B cell (primary cell): ENCODE results near the gene SHANK2. TPM values are rescaled to one million over a fixed set of nuclear protein-coding genes. Genes with fewer than 3 reads are reported as not detected.

Source experiments
- ATAC-seq: fragments of 200-7000 bp; cut with Tn5 transposase; one replicate; pipeline ENCODE4 v1.10.0; 2021; ENCODE audit warnings: low read depth, mild to moderate bottlenecking, moderate number of reproducible peaks, moderate library complexity
- CTCF ChIA-PET: fragments of 350-600 bp; sonication (Branson Sonifier 250); formaldehyde crosslinking; loops from one replicate; lab custom pipeline; 2021; ENCODE audit warnings: antibody characterized with exemption, inconsistent platforms; lab: Charles Lee
- POLR2A ChIA-PET: fragments of 350-600 bp; sonication (Branson Sonifier 250); formaldehyde crosslinking; loops from one replicate; lab custom pipeline; 2021; ENCODE audit warnings: antibody characterized with exemption; lab: Charles Lee
- DNase-seq: peaks from one replicate; pipeline ENCODE4 v3.0.0; 2013
- H2AFZ ChIP-seq: 2 replicates; pipeline ENCODE4 v1.6.1; 2012; ENCODE audit warnings: mild to moderate bottlenecking, low read depth, low read length; ENCODE audit not compliant: insufficient read depth, poor library complexity, severe bottlenecking
- H3K27ac ChIP-seq, 2 donors: 1 replicate in 1 of 2; 2 replicates in 1 of 2; pipeline ENCODE4 v1.5.1; 2012 to 2013; ENCODE audit warnings: low read length in 2 of 2, mild to moderate bottlenecking in 2 of 2, moderate library complexity in 1 of 2
- H3K27me3 ChIP-seq, 4 experiments: fragments of 200-600 bp in 1 of 4; sonication (generic) in 1 of 4; replicated peaks in 1 of 4; 1 replicate in 2 of 4; 2 replicates in 2 of 4; pipeline versions ENCODE4 v1.6.1 to v1.7.0; 2013 to 2016; ENCODE audit warnings: low read length in 3 of 4, mild to moderate bottlenecking in 2 of 4, mixed read lengths in 1 of 4, moderate library complexity in 1 of 4; ENCODE audit not compliant: insufficient read depth in 4 of 4, control insufficient read depth in 3 of 4; ENCODE audit errors: control extremely low read depth in 1 of 4
- H3K36me3 ChIP-seq, 2 experiments: replicated peaks in 1 of 2; 1 replicate in 1 of 2; 2 replicates in 1 of 2; pipeline versions ENCODE4 v1.6.1 to v1.7.1; 2013; ENCODE audit warnings: low read length in 1 of 2; ENCODE audit not compliant: insufficient read depth in 2 of 2, control insufficient read depth in 1 of 2; ENCODE audit errors: control extremely low read depth in 1 of 2, extremely low read depth in 1 of 2
- H3K4me1 ChIP-seq, 2 donors: fragments of 200-600 bp in 1 of 2; sonication (generic) in 1 of 2; 1 replicate in 1 of 2; 2 replicates in 1 of 2; pipeline versions ENCODE4 v1.5.1 to v1.6.1; 2013 to 2017; ENCODE audit warnings: low read length in 2 of 2; ENCODE audit not compliant: control insufficient read depth in 2 of 2, insufficient read depth in 2 of 2
- H3K4me2 ChIP-seq: replicated peaks from 2 replicates; pipeline ENCODE3; 2012; ENCODE audit warnings: mild to moderate bottlenecking, low read depth, low read length; ENCODE audit not compliant: poor library complexity, severe bottlenecking
- H3K4me3 ChIP-seq, 5 experiments: fragments of 200-600 bp in 1 of 5; sonication (generic) in 1 of 5; 1 replicate in 3 of 5; 2 replicates in 2 of 5; pipeline versions ENCODE4 v1.5.1 to v1.7.0; 2011 to 2016; ENCODE audit warnings: low read length in 4 of 5, mild to moderate bottlenecking in 4 of 5, low read depth in 2 of 5, control low read depth in 1 of 5, moderate library complexity in 1 of 5; ENCODE audit not compliant: insufficient read depth in 1 of 5; ENCODE audit errors: control extremely low read depth in 1 of 5, extremely low read depth in 1 of 5
- H3K79me2 ChIP-seq: fragments of 200-600 bp; sonication (generic); one replicate; pipeline ENCODE4 v1.6.0; 2016; ENCODE audit warnings: low read length; ENCODE audit not compliant: control insufficient read depth, insufficient read depth
- H3K9ac ChIP-seq: fragments of 200-600 bp; sonication (generic); 2 replicates; pipeline ENCODE4 v1.6.1; 2017; ENCODE audit warnings: mild to moderate bottlenecking, low read length, moderate library complexity
- H3K9me3 ChIP-seq, 3 donors: one replicate each; pipeline versions ENCODE4 v1.6.1 to v1.7.1; 2013; ENCODE audit warnings: low read length in 2 of 3; ENCODE audit not compliant: control insufficient read depth in 2 of 3, insufficient read depth in 1 of 3; ENCODE audit errors: control extremely low read depth in 1 of 3
- H4K20me1 ChIP-seq: 2 replicates; pipeline ENCODE4 v1.6.0; 2012; ENCODE audit warnings: mild to moderate bottlenecking, low read length; ENCODE audit not compliant: insufficient read depth, control insufficient read depth, poor library complexity, severe bottlenecking
- H3K27ac Mint-ChIP-seq: one replicate; pipeline ENCODE4 v1.8.0; 2021; ENCODE audit warnings: mixed read lengths
- H3K27me3 Mint-ChIP-seq: one replicate; pipeline ENCODE4 v1.8.0; 2021; ENCODE audit warnings: mixed read lengths
- H3K4me1 Mint-ChIP-seq: one replicate; pipeline ENCODE4 v1.8.0; 2021; ENCODE audit warnings: mixed read lengths
- H3K4me3 Mint-ChIP-seq: one replicate; pipeline ENCODE4 v1.8.0; 2021; ENCODE audit warnings: mixed read lengths
- H3K9me3 Mint-ChIP-seq: one replicate; pipeline ENCODE4 v1.8.0; 2022; ENCODE audit warnings: mixed read lengths; ENCODE audit not compliant: insufficient read depth
- CTCF ChIP-seq: fragments of 200-600 bp; IDR thresholded peaks from one replicate; pipeline ENCODE4 v1.8.0; 2022; ENCODE audit warnings: antibody characterized with exemption, mild to moderate bottlenecking
- EZH2 ChIP-seq: IDR thresholded peaks from 2 replicates; pipeline ENCODE4 v1.6.1; 2012; ENCODE audit warnings: borderline replicate concordance, low read depth, mild to moderate bottlenecking, moderate library complexity, low read length; ENCODE audit not compliant: insufficient read depth, poor library complexity, severe bottlenecking
- WGBS: methylation state at CpG from one replicate; pipeline ENCODE4 v1.1.5; 2013; ENCODE audit warnings: missing lambda C conversion rate; ENCODE audit not compliant: insufficient coverage; 5-methylcytosine and 5-hydroxymethylcytosine counted together
- intact Hi-C: fragments of 100-400 bp; cut with micrococcal nuclease; formaldehyde crosslinking; loops from one replicate; pipeline ENCODE4 v1.10.0; 2022
- polyA plus RNA-seq: library from polyadenylated mRNA; depleted of rRNA; stranded (reverse); fragments of >200 nt; gene quantifications from 2 replicates; pipeline ENCODE4 v1.2.3, GENCODE V29; 2012
- total RNA-seq, 2 donors: library from RNA; stranded (reverse); fragments of 120-200 nt in 1 of 2; gene quantifications; 1 replicate in 1 of 2; 2 replicates in 1 of 2; pipeline versions ENCODE4 v1.2.3 to v1.2.4, GENCODE V29; 2013 to 2022

SHANK2 gene
- total and polyA plus RNA-seq, 2 donors (not counting 1 experiment from before 2014, with no cell fraction given), result 0.07 to 0.28 TPM

GRCh38 chr11:71211631-71212030 lies 40.7 kb downstream of the SHANK2 start:
- Mint-ChIP-seq H3K27me3 (peaks cover 15% of the 10 kb centered on the region), H3K9me3 (no peaks in the 10 kb centered on the region), H3K4me3 (no peak overlapping the region), H3K27ac (no peak overlapping the region), H3K4me1 (no peaks in the 10 kb centered on the region)
- ChIA-PET CTCF (no interaction called here), POLR2A (no interaction called here)
- whole genome bisulfite sequencing, result 96% methylated on average over 2 of the region's 2 CpGs
- H3K9ac ChIP-seq, result no peak overlapping the region
- H3K4me2 ChIP-seq, result no peak overlapping the region
- H3K4me1 ChIP-seq, result no peaks in the 10 kb centered on the region
- no peak for ATAC-seq
- H3K9me3 ChIP-seq, result peaks cover 0 to 19% (median 1%) of the 10 kb centered on the region in 3 donors
- H3K36me3 ChIP-seq, result no peaks in the 10 kb centered on the region
- no peaks in the 10 kb centered on the region for H3K79me2 ChIP-seq
- no peak overlapping the region for H2AFZ ChIP-seq
- no peak overlapping the region for H3K27ac ChIP-seq
- TF ChIP-seq CTCF, result no peak
- no peak for TF ChIP-seq EZH2
- no peak overlapping the region for H3K4me3 ChIP-seq
- no peaks in the 10 kb centered on the region for H4K20me1 ChIP-seq
- peaks cover 0 to 3% (median 0%) of the 10 kb centered on the region in 4 experiments for H3K27me3 ChIP-seq
- no peak for DNase-seq
- intact Hi-C loops, result no loop called here

GRCh38 chr11:71210861-71211260 lies 41.5 kb downstream of the SHANK2 start:
- CTCF ChIA-PET, result no interaction called here
- Mint-ChIP-seq H3K27me3 (peaks cover 12% of the 10 kb centered on the region), H3K4me3 (no peak overlapping the region), H3K4me1 (no peaks in the 10 kb centered on the region), H3K9me3 (no peaks in the 10 kb centered on the region), H3K27ac (no peak overlapping the region)
- 91% methylated on average over 4 of the region's 8 CpGs for WGBS
- no peak overlapping the region for H3K27ac ChIP-seq
- H2AFZ ChIP-seq, result no peak overlapping the region
- POLR2A ChIA-PET, result no interaction called here
- peaks cover 0 to 3% (median 0%) of the 10 kb centered on the region in 4 experiments for H3K27me3 ChIP-seq
- ATAC-seq (no peak), DNase-seq (no peak)
- no peaks in the 10 kb centered on the region for H3K4me1 ChIP-seq
- TF ChIP-seq EZH2 (no peak), CTCF (no peak)
- H3K9ac ChIP-seq, result no peak overlapping the region
- H3K4me2 ChIP-seq, result no peak overlapping the region
- intact Hi-C loops, result no loop called here
- no peaks in the 10 kb centered on the region for H3K36me3 ChIP-seq
- no peaks in the 10 kb centered on the region for H4K20me1 ChIP-seq
- no peaks in the 10 kb centered on the region for H3K79me2 ChIP-seq
- H3K4me3 ChIP-seq, result no peak overlapping the region
- H3K9me3 ChIP-seq, result peaks cover 0 to 19% (median 1%) of the 10 kb centered on the region in 3 donors
